Hepatocyte (in vitro differentiated cells): Measurements from ENCODE around the gene KDM1B. TPM values are rescaled to one million over a fixed set of nuclear protein-coding genes. Genes with fewer than 3 reads are reported as not detected.

Experiments used
- DNase-seq: peaks from one replicate; pipeline ENCODE4 v3.0.0-alpha.2; 2016; ENCODE audit warnings: low spot score
- H2AFZ ChIP-seq: fragments of 200-600 bp; sonication (generic); 2 replicates; pipeline ENCODE4 v1.6.0; 2016; ENCODE audit warnings: antibody characterized with exemption, mild to moderate bottlenecking
- H3K27ac ChIP-seq: fragments of 200-600 bp; sonication (generic); 2 replicates; pipeline ENCODE4 v1.5.1; 2016; ENCODE audit warnings: mild to moderate bottlenecking
- H3K27me3 ChIP-seq: fragments of 200-600 bp; sonication (generic); 2 replicates; pipeline ENCODE4 v1.6.1; 2016
- H3K36me3 ChIP-seq: fragments of 200-600 bp; sonication (generic); replicated peaks from 2 replicates; pipeline ENCODE4 v1.5.1; 2016; ENCODE audit warnings: low read depth; ENCODE audit not compliant: insufficient read depth
- H3K4me1 ChIP-seq: fragments of 200-600 bp; sonication (generic); 2 replicates; pipeline ENCODE4 v1.5.1; 2016; ENCODE audit warnings: mild to moderate bottlenecking, moderate library complexity; ENCODE audit not compliant: insufficient read depth
- H3K4me2 ChIP-seq: fragments of 200-600 bp; sonication (generic); 2 replicates; pipeline ENCODE4 v1.6.0; 2016
- H3K4me3 ChIP-seq: fragments of 200-600 bp; sonication (generic); 2 replicates; pipeline ENCODE4 v1.5.1; 2016; ENCODE audit warnings: mild to moderate bottlenecking
- H3K79me2 ChIP-seq: fragments of 200-600 bp; sonication (generic); 2 replicates; pipeline ENCODE4 v1.6.0; 2017; ENCODE audit warnings: mild to moderate bottlenecking
- H3K9me2 ChIP-seq: fragments of 200-600 bp; sonication (generic); replicated peaks from 2 replicates; pipeline ENCODE4 v1.6.0; 2017; ENCODE audit warnings: mild to moderate bottlenecking; ENCODE audit not compliant: insufficient read depth
- H3K9me3 ChIP-seq: fragments of 200-600 bp; sonication (generic); 2 replicates; pipeline ENCODE4 v1.5.1; 2016; ENCODE audit warnings: low read depth, mild to moderate bottlenecking
- H4K20me1 ChIP-seq: fragments of 200-600 bp; sonication (generic); 2 replicates; pipeline ENCODE4 v1.6.0; 2016; ENCODE audit warnings: mild to moderate bottlenecking; ENCODE audit not compliant: insufficient read depth, poor library complexity, severe bottlenecking
- EZH2 ChIP-seq: fragments of 200-600 bp; sonication (generic); IDR thresholded peaks from 2 replicates; pipeline ENCODE4 v1.6.1; 2016; ENCODE audit warnings: antibody characterized with exemption, mild to moderate bottlenecking, borderline replicate concordance
- EZH2phosphoT487 ChIP-seq: fragments of 200-600 bp; sonication (generic); IDR thresholded peaks from one replicate; pipeline ENCODE4 v1.6.1; 2018; ENCODE audit warnings: antibody characterized with exemption, mild to moderate bottlenecking, low read depth, moderate library complexity; ENCODE audit not compliant: unreplicated experiment, severe bottlenecking
- WGBS: methylation state at CpG from one replicate; pipeline ENCODE4 v1.1.6; 2016; ENCODE audit warnings: low lambda C conversion rate; ENCODE audit errors: missing lambda C conversion rate; 5-methylcytosine and 5-hydroxymethylcytosine counted together
- polyA plus RNA-seq: library from polyadenylated mRNA; unstranded; fragments of >200 nt; fragmentation: Nextera tagmentation; extraction: Ambion mirVana; gene quantifications from 2 replicates; pipeline ENCODE4 v1.2.1, GENCODE V29; 2016
- total RNA-seq: library from RNA; depleted of rRNA; stranded (reverse); fragments of >200 nt; gene quantifications from 2 replicates; pipeline ENCODE4 v1.2.3, GENCODE V29; 2014
- TF ChIP-seq, protein P1 (sequence below): fragments of 200-600 bp; sonication (generic); IDR thresholded peaks from 2 replicates; pipeline ENCODE4 v1.5.1; 2016; ENCODE audit warnings: antibody characterized with exemption, mild to moderate bottlenecking; ENCODE audit not compliant: poor library complexity

Gene KDM1B
- total and polyA plus RNA-seq, 2 experiments from 2014 or later: 5.9 to 9.1 TPM

GRCh38 chr6:18260448-18261106 lies 105.4 kb downstream of the KDM1B start:
- no peaks in the 10 kb centered on the region for H3K27me3 ChIP-seq
- no peaks in the 10 kb centered on the region for H3K9me2 ChIP-seq
- no peak overlapping the region for H3K4me2 ChIP-seq
- no peak overlapping the region for H2AFZ ChIP-seq
- WGBS: 81% methylated on average over 4 of the region's 4 CpGs
- no peaks in the 10 kb centered on the region for H3K9me3 ChIP-seq
- H3K4me3 ChIP-seq: no peak overlapping the region
- DNase-seq: no peak
- no peak overlapping the region for H3K27ac ChIP-seq
- H4K20me1 ChIP-seq: peaks cover 36% of the 10 kb centered on the region
- H3K4me1 ChIP-seq: peaks cover 9% of the 10 kb centered on the region
- H3K36me3 ChIP-seq: no peaks in the 10 kb centered on the region
- TF ChIP-seq EZH2phosphoT487 (no peak), EZH2 (no peak)
- TF ChIP-seq, protein P1, sequence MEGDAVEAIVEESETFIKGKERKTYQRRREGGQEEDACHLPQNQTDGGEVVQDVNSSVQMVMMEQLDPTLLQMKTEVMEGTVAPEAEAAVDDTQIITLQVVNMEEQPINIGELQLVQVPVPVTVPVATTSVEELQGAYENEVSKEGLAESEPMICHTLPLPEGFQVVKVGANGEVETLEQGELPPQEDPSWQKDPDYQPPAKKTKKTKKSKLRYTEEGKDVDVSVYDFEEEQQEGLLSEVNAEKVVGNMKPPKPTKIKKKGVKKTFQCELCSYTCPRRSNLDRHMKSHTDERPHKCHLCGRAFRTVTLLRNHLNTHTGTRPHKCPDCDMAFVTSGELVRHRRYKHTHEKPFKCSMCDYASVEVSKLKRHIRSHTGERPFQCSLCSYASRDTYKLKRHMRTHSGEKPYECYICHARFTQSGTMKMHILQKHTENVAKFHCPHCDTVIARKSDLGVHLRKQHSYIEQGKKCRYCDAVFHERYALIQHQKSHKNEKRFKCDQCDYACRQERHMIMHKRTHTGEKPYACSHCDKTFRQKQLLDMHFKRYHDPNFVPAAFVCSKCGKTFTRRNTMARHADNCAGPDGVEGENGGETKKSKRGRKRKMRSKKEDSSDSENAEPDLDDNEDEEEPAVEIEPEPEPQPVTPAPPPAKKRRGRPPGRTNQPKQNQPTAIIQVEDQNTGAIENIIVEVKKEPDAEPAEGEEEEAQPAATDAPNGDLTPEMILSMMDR: no peak
- H3K79me2 ChIP-seq: peaks cover 84% of the 10 kb centered on the region

DNA sequence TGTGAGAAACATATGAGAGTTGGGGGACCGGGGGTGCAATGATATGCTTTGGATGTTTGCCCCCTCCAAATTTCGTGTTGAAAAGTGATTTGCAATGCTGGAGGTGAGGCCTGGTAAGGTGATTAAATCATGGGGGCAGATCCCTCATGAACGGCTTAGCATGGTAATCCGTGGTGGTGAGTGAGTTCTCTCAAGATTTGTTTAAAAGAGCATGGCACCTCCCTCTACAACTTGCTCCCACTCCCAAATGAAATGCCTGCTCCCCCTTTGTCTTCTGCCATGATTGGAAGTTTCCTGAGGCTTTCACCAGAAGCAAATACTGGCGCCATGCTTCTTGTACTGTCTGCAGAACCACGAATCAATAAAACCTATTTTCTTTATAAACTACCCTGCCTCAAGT lies 106.7 kb downstream of the KDM1B start:
- no peak overlapping the region for H3K4me3 ChIP-seq
- TF ChIP-seq EZH2phosphoT487: no peak
- TF ChIP-seq EZH2: no peak
- TF ChIP-seq, protein P1: no peak
- WGBS: 75% methylated on average over 6 of the region's 6 CpGs

DNA sequence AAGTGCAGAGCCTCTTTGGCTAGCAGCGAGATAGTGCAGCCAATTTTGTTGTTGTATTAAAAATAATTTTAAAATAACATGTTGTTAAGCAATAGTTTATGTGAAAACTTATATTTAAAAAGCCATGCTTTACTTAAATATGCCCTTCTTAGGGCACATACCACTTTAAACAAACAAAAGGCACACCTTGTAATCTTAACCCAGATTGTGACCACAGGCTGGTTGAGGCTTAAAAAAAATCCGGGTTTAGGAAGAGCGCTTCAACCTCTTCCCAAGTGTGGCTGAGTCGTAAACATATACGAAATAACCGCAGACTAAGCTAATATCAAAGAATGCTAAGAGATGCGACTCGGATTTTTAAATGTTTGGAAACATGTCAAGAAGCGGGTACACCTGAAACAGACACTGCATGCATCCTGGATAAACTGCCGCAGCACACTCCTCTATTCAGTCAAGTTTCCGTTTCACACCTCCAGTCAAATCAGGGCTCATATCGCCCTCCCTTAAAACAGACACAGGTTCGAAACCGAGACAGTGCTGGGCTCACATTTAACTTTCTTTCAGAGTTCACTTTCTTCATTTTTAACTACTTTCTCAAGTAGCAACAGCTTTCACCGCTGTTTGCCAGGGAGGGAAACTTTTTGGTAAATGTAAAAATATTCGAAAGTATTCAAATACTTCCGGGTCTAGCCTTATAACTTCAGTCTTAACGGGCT lies 107.6 kb downstream of the KDM1B start:
- WGBS: 8% methylated on average over 18 of the region's 18 CpGs
- Histone ChIP-seq H3K27me3 (peaks cover 3% of the 10 kb centered on the region), H2AFZ (peak overlapping the region; percentile 85), H3K4me3 (peak overlapping the region; percentile 94), H3K79me2 (peaks cover 61% of the 10 kb centered on the region), H3K4me1 (peaks cover 9% of the 10 kb centered on the region), H3K9me2 (no peaks in the 10 kb centered on the region), H3K9me3 (no peaks in the 10 kb centered on the region), H4K20me1 (peaks cover 36% of the 10 kb centered on the region), H3K4me2 (peak overlapping the region; percentile 87), H3K27ac (peak overlapping the region; percentile 100), H3K36me3 (no peaks in the 10 kb centered on the region)
- TF ChIP-seq EZH2 (no peak), EZH2phosphoT487 (no peak)
- TF ChIP-seq, protein P1: no peak
- DNase-seq: no peak

More for the DNA sequence above, 106.7 kb downstream of the KDM1B start:
- H3K27ac ChIP-seq: no peak overlapping the region
- no peaks in the 10 kb centered on the region for H3K36me3 ChIP-seq
- DNase-seq: no peak
- H3K9me3 ChIP-seq: no peaks in the 10 kb centered on the region
- no peaks in the 10 kb centered on the region for H3K9me2 ChIP-seq
- H4K20me1 ChIP-seq: peaks cover 36% of the 10 kb centered on the region
- no peaks in the 10 kb centered on the region for H3K27me3 ChIP-seq
- peaks cover 71% of the 10 kb centered on the region for H3K79me2 ChIP-seq
- H3K4me1 ChIP-seq: peaks cover 9% of the 10 kb centered on the region
- peak overlapping the region; percentile 87 for H3K4me2 ChIP-seq
- no peak overlapping the region for H2AFZ ChIP-seq
